Measurements from ENCODE around the gene PHACTR3.

PHACTR3 gene

DNA sequence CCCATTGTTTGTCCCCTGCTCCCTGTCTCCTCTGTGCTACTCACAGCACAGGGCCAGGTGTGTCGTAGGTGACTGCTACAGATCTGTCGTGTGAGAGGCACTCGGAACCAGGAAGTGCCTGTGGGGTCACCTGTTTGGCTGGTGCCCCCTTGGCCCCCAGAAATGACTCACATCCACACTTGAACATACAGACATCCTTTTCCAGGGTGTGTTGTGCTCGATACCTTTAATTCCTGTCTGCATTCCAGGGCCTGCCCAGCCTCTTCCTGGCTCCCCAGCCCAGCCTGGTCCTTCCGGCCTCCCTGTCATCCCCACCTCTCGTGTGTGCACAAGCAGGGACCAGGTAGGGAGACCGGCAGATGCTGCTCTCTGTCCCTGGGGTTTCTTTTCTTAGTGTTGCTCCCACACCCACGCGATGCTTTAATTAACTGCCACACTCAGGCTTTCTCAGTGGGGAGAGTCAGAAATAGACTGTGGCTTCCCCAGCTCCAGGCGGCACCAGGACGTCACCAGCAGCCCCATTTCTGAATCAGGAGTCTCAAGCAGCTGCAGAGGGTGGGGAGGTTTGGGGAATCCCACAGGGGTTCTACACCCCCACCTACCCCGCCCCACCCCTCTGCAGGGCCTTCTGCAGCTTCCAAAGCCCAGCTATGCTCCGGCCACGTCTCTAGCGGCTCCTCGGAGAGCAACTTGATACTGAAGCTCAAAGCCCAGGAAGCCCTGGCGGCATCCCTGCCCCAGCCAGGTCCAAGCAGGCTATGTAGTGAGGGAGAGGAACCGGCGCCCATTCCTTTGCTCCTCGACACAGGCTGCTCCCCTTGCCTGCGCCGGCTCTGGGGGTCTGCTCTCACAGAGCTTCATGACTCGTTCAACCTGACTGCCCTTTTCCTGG lies 226.9 kb downstream of the PHACTR3 start:
- no peaks in the 10 kb centered on the region for H3K9me3 ChIP-seq
- no peaks in the 10 kb centered on the region for H3K36me3 ChIP-seq
- H3K4me1 ChIP-seq (ENCODE audit: control insufficient read depth in 1 of 2, insufficient read depth in 1 of 2, low read depth in 1 of 2, low read length in 1 of 2): no peaks in the 10 kb centered on the region
- TF ChIP-seq, protein P1, sequence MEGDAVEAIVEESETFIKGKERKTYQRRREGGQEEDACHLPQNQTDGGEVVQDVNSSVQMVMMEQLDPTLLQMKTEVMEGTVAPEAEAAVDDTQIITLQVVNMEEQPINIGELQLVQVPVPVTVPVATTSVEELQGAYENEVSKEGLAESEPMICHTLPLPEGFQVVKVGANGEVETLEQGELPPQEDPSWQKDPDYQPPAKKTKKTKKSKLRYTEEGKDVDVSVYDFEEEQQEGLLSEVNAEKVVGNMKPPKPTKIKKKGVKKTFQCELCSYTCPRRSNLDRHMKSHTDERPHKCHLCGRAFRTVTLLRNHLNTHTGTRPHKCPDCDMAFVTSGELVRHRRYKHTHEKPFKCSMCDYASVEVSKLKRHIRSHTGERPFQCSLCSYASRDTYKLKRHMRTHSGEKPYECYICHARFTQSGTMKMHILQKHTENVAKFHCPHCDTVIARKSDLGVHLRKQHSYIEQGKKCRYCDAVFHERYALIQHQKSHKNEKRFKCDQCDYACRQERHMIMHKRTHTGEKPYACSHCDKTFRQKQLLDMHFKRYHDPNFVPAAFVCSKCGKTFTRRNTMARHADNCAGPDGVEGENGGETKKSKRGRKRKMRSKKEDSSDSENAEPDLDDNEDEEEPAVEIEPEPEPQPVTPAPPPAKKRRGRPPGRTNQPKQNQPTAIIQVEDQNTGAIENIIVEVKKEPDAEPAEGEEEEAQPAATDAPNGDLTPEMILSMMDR (IDR thresholded peaks at IDR 0.05): no peak
- H3K27me3 ChIP-seq: peaks cover 21% of the 10 kb centered on the region
- H3K4me3 ChIP-seq (ENCODE audit: low read depth in 1 of 2, low read length in 1 of 2): no peak overlapping the region
- no peak overlapping the region for H3K27ac ChIP-seq

- Histone ChIP-seq H3K4me3 (ENCODE audit: low read depth in 1 of 2, low read length in 1 of 2) (no peak overlapping the region), H3K9me3 (no peaks in the 10 kb centered on the region), H3K36me3 (no peaks in the 10 kb centered on the region), H3K27ac (no peak overlapping the region), H3K27me3 (peaks cover 28% of the 10 kb centered on the region), H3K4me1 (ENCODE audit: control insufficient read depth in 1 of 2, insufficient read depth in 1 of 2, low read depth in 1 of 2, low read length in 1 of 2) (no peaks in the 10 kb centered on the region)
- TF ChIP-seq, protein P1 (IDR thresholded peaks at IDR 0.05): no peak
Observed at GRCh38 chr20:59831916-59832270, 227.6 kb downstream of the PHACTR3 start.

DNA sequence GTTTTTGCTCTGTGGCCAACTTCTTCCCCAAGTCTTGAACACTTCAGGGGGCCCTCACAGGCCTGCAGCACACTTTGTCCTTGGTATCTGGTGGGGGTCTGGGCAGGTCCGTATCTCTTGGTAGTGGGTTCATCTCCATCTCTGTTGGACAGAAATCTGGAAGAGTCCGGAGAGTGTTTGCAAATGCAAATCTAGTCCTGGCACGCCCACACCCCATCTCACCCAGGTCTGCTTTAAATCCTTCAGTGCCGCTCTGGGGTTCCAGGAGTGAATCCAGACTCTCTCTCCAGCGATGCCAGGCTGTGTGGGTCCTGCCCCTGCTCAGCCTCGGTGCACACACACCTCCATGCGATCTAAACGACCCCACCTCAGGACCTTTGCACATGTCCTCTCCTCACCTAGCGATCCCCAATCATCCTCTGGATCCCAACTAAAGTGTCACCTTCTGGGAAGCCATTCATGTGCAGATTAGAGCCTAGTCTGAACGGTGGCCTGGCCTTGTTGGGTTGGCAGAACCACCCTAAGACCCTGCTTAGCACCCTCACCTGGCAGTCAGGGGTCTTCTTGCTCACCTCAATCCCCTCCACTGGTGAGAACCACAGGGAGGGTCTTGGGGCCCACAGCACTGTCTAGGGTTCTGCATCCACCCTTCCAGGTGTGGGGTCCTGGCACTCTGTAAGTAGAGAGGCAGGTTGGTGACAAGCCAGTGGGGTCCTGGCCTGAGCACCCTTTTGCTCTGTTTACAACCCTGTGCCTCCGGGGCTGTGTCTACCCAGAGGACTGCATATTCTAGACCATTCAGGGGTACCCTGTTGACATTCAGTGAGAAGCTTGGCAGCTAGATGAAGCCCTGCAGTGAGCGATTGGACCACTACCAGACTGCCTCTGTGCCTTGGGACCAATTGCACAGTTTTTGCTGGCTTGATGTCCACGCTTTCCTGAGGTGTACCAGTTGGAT lies 228.3 kb downstream of the PHACTR3 start:
- no peaks in the 10 kb centered on the region for H3K9me3 ChIP-seq
- no peaks in the 10 kb centered on the region for H3K4me1 ChIP-seq (ENCODE audit: control insufficient read depth in 1 of 2, insufficient read depth in 1 of 2, low read depth in 1 of 2, low read length in 1 of 2)
- no peaks in the 10 kb centered on the region for H3K36me3 ChIP-seq
- TF ChIP-seq, protein P1 (IDR thresholded peaks at IDR 0.05): no peak
- H3K27ac ChIP-seq: no peak overlapping the region
- H3K4me3 ChIP-seq (ENCODE audit: low read depth in 1 of 2, low read length in 1 of 2): no peak overlapping the region
- peaks cover 29% of the 10 kb centered on the region for H3K27me3 ChIP-seq

DNA sequence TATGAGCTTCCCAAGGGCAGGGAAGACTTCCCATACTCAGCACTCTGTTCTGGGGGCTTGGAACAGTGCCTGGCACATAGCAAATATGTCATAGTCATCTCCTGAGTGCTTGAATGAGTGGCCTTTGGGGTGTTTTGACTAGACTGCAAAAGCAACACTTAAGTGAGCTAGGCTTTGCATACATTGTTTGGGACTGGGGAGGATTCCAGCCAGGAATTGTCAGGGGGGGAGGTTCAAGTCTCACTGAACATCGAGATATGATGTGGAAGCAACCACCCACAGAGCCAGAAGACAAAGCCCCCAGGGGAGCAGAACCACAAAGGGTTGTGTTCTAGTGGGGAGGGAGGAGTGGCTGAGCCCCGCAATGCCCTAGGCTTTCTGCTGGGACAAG lies 230.7 kb downstream of the PHACTR3 start:
- Histone ChIP-seq H3K36me3 (no peaks in the 10 kb centered on the region), H3K27ac (no peak overlapping the region), H3K4me3 (ENCODE audit: low read depth in 1 of 2, low read length in 1 of 2) (no peak overlapping the region), H3K4me1 (ENCODE audit: control insufficient read depth in 1 of 2, insufficient read depth in 1 of 2, low read depth in 1 of 2, low read length in 1 of 2) (no peaks in the 10 kb centered on the region), H3K27me3 (peaks cover 29% of the 10 kb centered on the region), H3K9me3 (no peaks in the 10 kb centered on the region)
- TF ChIP-seq, protein P1 (IDR thresholded peaks at IDR 0.05): no peak

DNA sequence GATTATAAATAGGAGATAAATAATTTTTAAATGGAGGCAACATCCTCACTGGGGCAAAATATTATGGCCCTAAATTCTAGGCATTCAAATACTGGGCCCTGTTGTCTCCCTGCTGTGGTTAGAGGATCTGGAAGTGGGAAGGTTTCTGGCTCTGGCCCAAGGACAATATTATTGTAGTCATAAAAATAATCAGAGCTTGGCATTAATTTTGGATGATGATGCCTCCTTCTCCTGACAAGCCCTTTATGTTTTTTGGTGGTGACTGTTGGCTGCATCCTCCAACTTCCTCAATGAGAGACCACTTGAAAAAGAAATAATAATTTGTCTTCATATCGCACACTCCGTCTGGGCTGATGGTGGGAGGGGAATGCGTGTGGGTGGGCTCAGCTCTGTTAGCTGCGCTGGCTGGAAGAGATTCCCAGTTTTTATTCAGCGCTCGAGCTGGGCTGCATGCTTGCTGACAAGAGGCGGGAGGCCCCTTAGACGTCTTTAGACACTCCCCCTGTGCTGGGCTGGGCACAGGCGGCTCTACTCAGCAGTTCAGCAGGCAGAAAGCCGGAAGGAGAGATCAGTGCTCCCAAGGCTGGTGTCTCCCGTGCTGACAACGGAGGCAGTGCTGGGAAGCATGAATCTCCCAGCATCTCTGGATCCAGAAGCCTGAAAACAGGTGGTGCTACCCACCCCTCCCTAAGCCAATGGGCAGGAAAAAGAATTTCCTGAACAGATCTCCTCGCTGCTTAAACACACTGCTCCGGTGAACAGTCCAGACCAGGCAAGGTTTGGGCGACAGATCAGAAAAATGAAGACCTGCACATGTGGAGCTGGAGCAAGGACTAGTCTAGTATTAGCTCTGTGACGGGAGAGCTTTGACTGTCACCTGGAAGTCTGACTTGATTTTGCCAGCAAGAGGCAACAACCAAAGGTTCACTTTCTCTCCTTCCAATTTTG lies 231.4 kb downstream of the PHACTR3 start:
- Histone ChIP-seq H3K27ac (no peak overlapping the region), H3K27me3 (peaks cover 29% of the 10 kb centered on the region), H3K9me3 (no peaks in the 10 kb centered on the region)

More for the DNA sequence above, 231.4 kb downstream of the PHACTR3 start:
- no peaks in the 10 kb centered on the region for H3K36me3 ChIP-seq
- H3K4me1 ChIP-seq (ENCODE audit: control insufficient read depth in 1 of 2, insufficient read depth in 1 of 2, low read depth in 1 of 2, low read length in 1 of 2): no peaks in the 10 kb centered on the region
- H3K4me3 ChIP-seq (ENCODE audit: low read depth in 1 of 2, low read length in 1 of 2): no peak overlapping the region
- TF ChIP-seq, protein P1 (IDR thresholded peaks at IDR 0.05): no peak
